CD4-positive, alpha-beta T cell treated with Interleukin-4 for 4 hours (primary cell): ENCODE data around the gene ALAS1.
A peak's percentile ranks its signal among the peaks of the same experiment; 100 is the strongest.

Source experiments
- DNase-seq: peaks from one replicate; pipeline ENCODE4 v3.0.0-alpha.2; 2020

The ALAS1 gene

DNA sequence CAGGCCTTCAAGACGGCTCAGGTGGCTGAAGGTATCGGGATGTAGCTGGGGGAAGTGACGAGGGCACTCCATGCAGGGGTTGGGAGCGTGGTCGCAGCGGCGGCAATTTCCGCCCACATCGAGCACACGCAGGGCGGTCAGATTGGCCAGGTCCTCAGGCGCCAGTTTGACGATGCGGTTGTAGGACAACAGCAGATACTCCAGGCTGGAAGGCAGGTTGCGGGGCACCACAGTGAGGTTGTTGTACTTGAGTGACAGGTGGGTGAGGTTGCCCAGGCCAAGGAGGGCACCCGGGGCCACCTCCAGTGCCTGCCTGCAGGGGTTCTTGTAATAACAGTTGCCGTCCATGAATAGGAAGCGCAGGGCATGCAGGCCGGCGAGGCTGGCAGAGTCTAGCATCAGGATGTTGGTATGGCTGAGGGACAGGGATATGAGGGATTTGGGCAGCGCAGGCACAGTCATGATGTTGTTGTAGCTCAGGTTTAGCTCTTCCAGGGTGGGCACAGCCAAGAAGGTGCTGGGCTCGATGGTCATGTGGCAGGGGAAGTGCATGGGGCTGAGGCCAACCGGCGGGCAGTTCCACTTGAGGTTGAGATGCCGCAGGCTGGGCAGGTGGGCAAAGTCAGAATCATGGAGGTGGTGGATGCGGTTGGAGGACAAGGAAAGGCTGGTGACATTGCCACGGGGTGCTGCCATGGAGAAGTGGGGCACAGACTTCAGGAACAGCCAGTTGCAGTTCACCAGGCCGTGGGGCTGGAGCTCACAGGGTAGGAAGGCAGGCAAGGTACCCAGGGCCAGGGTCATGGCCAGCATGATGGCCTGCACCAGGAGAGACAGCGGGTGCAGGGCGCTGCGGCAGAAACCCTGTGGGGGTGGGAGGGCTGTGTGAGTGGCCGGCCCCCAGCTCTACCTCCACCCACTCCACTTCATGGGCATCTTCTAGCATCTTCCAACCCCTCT is 25.8 kb downstream of the ALAS1 start:
- no peak for DNase-seq

- no peak for DNase-seq
Observed at GRCh38 chr3:52225452-52226228, 27.7 kb downstream of the ALAS1 start, which contains the start of gene TLR9. TSS of gene TLR9 (minus strand) at chr3:52225645. CDS start at chr3:52225529, 116 bp downstream.

DNA sequence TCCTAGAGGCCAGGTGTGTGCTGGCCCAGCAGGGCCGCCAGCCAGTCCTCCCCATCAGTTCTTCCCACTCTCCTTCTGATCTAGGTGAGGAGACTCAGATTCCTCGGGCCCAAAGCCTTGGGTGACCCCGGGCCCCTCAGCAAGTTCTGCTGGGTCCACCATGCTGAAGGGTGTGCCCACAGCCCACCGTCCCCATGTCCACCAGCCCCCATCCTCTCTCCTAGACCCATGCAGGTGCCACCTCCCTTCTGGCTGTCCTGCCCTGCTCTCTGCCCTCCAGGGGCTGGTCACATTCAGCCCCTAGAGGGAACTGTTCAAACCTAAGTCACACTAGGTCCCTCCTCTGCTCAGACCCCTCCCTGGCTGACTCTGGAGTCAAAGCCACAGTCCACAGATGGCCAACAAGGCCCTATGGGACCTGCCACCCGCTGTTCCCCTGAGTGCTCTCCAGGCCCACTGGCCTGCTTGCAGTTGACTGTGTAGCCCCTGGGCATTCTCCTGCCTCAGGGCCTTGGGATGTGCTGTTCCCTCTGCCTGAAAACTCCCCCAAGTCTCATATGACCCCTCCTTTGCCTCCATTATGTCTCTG is 28.4 kb downstream of the ALAS1 start:
- no peak for DNase-seq

DNA sequence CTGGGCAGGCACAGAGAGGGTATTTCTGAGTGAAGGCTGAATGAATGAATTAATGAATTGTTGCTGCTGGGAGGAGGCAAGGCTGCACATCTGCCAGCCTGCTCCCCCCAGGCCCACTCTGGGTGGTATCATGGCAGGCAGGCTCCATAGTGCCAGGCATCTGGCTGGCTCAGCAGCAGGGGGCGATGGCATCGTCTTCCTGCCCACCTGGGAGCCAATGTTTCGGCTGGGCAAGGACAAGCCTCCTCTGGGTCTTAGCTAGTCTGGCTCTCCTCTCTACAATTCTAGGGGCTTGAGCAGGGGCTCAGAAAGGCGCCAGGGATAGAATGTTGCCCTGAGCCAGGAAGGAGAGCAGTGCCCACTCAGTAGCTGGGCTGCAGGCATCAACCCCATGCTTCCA is 29.2 kb downstream of the ALAS1 start:
- no peak for DNase-seq

- no peak for DNase-seq
Observed at GRCh38 chr3:52227766-52228165, 29.8 kb downstream of the ALAS1 start.

DNA sequence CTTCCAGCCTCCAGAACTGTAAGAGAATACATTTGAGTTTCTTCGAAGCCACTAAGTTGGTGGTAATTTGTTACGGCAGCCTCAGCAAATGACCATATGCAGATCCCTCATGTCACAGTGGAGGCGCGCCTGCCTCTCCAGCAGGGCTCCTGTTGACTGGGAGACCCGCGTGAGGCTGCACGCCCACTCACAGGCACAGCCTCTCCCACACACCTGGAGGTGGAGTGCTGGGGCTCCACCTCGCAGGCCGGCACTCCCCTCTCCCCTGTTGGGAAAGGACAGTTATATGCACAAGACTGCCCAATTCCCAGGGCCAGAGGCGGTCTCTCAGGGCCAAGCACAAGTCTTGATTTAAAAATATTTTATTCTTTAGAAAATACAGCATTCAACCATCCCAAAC is 30.3 kb downstream of the ALAS1 start:
- no peak for DNase-seq

GRCh38 chr3:52228751-52229291 is 30.9 kb downstream of the ALAS1 start:
- no peak for DNase-seq

- no peak for DNase-seq
Observed at GRCh38 chr3:52229656-52230055, 31.7 kb downstream of the ALAS1 start.

DNA sequence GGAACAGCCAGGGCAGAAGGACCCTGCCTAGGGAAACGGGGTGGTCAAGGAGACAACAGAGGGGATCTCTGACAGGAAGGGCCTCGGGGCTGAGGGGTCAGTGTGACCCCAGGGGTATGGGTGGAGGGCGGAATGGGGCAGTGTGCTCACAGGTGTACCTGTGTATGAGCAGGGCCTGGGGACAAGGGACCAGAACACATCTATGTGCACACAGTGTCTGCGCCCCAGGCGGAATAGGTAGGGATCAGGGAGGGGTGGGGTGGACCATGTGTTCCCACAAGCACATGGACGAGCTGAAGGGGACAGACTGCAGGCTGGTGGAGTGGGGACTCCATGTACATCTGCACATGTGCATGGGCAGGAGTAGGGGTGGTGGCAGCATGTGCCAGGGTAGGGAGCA is 32.5 kb downstream of the ALAS1 start:
- DNase-seq: no peak

DNA sequence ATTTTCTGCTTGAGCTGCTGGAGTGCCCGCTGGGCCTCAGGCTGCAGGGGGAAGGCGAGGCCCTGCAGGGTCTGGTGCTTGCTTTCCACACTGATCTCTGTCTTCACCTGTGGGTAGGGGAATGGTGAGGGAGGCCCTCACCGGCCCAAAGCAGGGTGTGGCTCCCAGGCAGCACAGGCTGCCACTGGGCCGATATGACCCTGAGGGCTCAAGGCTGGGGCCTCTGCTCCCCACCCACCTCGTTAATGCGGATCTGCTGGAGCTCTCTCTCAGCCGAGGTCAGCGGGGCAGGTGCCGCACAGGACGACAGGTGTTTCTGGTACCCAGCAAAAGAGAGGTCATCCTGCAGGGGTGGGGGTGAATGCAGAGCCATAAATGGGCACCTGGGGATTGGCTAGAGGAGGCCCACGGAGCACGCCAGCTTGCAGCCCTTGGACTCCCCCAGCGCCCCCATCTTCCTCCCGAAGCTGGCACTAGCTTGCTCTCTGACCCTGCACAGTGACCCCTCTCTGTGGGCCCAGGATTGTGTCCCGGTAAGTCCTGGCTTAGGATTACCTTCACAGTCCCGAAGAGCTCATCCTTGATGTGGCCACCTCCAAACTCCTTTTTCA is 33.0 kb downstream of the ALAS1 start:
- no peak for DNase-seq

DNA sequence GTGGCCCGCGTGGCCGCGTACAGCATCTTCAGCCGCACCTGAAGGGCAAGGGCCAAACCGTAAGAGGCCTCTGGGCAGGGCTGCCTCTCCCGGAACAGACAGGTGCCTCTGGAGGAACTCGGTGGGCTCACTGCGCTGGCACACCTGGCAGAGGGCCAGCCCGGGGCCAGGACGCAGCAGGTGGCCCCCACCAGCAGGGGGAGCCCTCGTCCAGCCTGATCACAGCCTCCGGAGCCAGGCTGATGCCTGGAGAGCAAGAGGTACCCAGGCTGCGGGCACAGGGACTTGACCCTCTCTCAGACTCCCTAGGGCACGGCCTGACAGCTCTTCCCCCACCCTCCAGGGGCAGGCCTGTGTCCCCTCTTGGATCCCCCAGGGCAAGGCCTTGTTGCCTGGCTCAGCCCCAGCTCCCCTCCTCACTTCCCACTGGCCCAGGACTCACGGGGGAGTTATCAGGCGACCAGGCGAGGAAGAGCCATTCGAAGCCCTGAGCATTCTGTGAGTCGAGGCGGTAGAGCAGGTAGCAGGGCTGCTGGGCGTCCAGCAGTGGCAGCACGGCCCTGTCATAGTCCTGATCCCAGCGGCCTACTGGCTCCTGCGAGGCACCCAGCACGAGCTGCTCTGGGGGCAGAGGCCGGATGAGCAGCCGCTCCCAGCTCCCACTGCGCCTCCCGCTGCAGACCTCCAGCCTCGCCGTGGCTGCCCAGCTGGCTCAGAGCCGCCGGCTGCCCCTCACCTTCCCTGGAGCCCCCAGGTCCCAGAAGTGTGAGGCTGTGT is 33.7 kb downstream of the ALAS1 start:
- peak; percentile 76 for DNase-seq

DNA sequence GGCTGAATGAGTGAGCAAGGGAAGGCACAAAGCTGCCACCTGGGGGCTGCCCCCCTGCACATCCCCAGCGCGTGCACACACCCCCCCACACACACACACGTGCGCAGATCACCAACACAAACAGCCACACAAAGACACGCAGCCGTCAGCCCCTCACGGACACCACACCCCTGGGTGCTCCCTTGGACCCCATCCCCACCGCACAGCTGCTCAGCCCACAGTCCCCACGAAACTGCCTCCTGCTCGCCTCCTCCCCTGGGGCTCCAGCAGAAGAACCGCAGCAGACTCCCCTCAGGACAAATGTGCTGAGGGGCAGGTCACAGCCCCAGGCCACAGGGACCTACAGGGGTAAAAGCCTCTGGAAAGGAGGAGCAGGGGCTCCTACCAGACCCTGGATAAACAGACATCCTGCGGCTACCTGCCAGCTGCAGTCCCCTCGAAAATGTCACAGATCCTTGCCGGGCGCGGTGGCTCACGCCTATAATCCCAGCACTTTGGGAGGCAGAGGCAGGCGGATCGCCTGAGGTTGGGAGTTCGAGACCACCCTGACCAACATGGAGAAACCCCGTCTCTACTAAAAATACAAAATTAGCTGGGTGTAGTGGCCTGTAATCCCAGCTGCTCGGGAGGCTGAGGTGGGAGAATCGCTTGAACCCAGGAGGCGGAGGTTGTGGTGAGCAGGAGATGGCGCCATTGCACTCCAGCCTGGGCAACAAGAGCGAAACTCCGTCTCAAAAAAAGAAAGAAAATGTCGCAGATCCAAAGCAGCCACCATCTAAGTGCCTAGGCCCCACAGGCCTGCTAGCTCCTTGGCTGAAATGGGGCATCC is 34.5 kb downstream of the ALAS1 start:
- DNase-seq: no peak

GRCh38 chr3:52233108-52233591 is 35.2 kb downstream of the ALAS1 start:
- no peak for DNase-seq

GRCh38 chr3:52233968-52234367 is 36.0 kb downstream of the ALAS1 start:
- DNase-seq: no peak

GRCh38 chr3:52234516-52235447 is 36.8 kb downstream of the ALAS1 start:
- no peak for DNase-seq

DNA sequence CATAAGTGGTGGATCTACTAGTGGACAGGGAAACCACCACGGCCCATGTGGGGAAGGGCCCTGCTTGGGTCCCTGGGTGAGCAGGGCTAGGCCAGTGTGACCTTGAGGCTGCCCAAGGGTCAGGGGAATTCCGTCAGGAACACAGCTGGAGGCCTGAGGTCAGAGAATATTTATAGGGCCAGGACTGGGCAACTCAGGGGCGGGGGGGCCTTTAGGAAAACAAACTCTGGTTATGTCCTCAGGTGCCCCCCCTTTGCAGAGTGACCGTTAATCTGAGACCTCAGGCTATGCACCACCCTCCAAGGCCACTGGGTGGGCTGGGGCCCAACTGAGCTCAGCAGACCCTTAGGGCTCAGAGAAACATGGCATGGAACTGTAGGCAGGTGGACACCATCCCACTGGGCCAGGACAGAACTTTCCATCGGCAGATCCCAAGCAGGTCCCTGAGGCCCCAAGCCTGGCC is 38.5 kb downstream of the ALAS1 start:
- no peak for DNase-seq

- no peak for DNase-seq
Observed at GRCh38 chr3:52237006-52237656, 39.2 kb downstream of the ALAS1 start.

DNA sequence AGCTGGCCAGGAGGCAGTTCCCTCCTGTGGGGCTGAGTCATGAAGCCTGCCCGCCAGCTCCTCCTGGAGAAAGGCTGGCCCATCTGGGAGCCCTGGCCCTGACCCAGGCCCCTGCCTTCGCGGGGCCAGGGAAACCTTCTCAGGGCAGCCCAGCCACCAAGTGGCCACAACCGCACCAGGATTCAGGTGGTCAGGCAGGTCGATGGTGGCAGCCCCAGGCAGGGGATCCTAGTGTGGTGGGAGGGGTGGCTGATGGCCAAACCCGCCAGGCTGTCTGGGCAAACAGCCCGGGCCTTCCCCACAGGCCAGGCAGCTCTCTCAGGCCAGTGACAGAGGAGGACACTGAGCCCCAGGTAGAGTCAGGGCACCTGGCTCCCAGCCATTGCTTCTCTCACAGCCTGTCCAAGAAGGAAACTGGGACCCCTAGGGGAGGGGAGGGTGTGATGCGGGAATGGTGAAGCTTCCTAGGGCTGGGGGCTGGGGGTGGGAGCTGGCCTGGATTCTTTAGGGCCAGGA is 39.8 kb downstream of the ALAS1 start:
- DNase-seq: no peak
